ENCODE measurements around the gene MT1B.
"Not testable (repeated sequence)": the region's sequence is repeated elsewhere in the genome, so short reads cannot be mapped to it uniquely, and the experiment has no call there.

MT1B gene

GRCh38 chr16:56639045-56639444 is 12.6 kb upstream of the MT1B start:
- no peak for DNase-seq

GRCh38 chr16:56640076-56640475 is 11.6 kb upstream of the MT1B start:
- no peak for DNase-seq

- no peak for DNase-seq
Measured at GRCh38 chr16:56641166-56641565, 10.5 kb upstream of the MT1B start.

- DNase-seq = peak; percentile 86
Measured at GRCh38 chr16:56643080-56643778, 8.5 kb upstream of the MT1B start.

GRCh38 chr16:56643833-56644232 is 7.9 kb upstream of the MT1B start:
- DNase-seq = no peak

- DNase-seq = no peak
Measured at GRCh38 chr16:56645311-56645710, 6.4 kb upstream of the MT1B start.

- DNase-seq = no peak
Measured at GRCh38 chr16:56645838-56646237, 5.8 kb upstream of the MT1B start.

GRCh38 chr16:56647641-56648431 is 3.9 kb upstream of the MT1B start:
- no peak for DNase-seq

- no peak for DNase-seq
Measured at GRCh38 chr16:56649271-56649670, 2.4 kb upstream of the MT1B start.

GRCh38 chr16:56649820-56650219 is 1.9 kb upstream of the MT1B start:
- DNase-seq = no peak

- no peak for DNase-seq
Measured at GRCh38 chr16:56652600-56652999, 914 bp downstream of the MT1B start.

GRCh38 chr16:56653218-56653617 is 1.5 kb downstream of the MT1B start:
- no peak for DNase-seq

- DNase-seq = peak; percentile 91
Measured at GRCh38 chr16:56657555-56658326, 6.1 kb downstream of the MT1B start, which contains the start of gene MT1F. Gene MT1F (plus strand): TSS chr16:56657959. CDS start chr16:56658059, 100 bp downstream.

- no peak for DNase-seq
Measured at GRCh38 chr16:56658327-56658875, 6.7 kb downstream of the MT1B start.

- peak; percentile 55 for DNase-seq
Measured at GRCh38 chr16:56662357-56663354, 11.0 kb downstream of the MT1B start.

- DNase-seq = no peak
Measured at GRCh38 chr16:56664506-56664905, 12.8 kb downstream of the MT1B start.

- DNase-seq = not testable (repeated sequence)
Measured at GRCh38 chr16:56665286-56666261, 13.9 kb downstream of the MT1B start.

GRCh38 chr16:56667581-56668571 is 16.2 kb downstream of the MT1B start, which contains the start of gene MT1G:
Gene MT1G (minus strand): TSS chr16:56668065. CDS start chr16:56667993, 72 bp downstream.
- peak; percentile 23 for DNase-seq
